GM18861 (cell line): ENCODE results near the gene OPN4.

Experiments
- ATAC-seq: cut with Tn5 transposase; IDR thresholded peaks from one replicate; pipeline ENCODE4 v1.9.1; 2021; ENCODE audit not compliant: unreplicated experiment

The OPN4 gene

DNA sequence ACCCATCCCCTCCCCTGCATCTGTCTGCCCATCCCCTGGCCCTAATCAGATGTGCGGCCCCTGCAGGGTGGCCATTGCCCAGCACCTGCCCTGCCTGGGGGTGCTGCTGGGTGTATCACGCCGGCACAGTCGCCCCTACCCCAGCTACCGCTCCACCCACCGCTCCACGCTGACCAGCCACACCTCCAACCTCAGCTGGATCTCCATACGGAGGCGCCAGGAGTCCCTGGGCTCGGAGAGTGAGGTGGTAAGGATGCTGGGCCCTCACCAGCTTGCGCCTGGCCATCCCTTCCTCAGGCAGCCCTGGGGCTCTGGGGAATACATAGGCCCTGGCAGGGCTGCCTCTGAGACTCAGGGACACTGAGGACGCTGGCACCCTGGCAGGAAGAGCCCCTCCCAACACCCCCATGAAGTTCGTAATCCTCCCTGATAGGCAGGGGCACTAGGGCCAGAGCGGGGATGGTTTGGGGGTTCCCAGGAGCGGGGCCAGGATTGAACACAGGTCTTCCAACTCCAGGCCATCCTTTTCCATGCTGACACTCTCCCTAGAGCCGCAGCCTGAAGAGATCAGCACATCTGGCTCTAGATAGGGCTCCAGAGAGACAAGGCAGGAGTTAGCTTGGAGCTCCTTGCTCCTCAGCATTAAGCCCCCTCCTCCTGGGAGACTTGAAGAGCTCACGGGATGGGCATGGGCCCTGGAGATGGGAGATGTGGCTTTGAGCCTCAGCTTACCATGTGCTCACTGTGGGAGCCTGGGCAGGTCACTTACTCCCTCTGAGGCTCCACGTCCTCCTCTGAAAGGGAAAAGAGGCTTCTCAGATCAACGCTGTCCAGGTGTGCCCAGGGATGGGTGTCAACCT lies 8.1 kb downstream of the OPN4 start:
- no peak for ATAC-seq

GRCh38 chr10:86663046-86663345 lies 8.6 kb downstream of the OPN4 start:
- no peak for ATAC-seq

DNA sequence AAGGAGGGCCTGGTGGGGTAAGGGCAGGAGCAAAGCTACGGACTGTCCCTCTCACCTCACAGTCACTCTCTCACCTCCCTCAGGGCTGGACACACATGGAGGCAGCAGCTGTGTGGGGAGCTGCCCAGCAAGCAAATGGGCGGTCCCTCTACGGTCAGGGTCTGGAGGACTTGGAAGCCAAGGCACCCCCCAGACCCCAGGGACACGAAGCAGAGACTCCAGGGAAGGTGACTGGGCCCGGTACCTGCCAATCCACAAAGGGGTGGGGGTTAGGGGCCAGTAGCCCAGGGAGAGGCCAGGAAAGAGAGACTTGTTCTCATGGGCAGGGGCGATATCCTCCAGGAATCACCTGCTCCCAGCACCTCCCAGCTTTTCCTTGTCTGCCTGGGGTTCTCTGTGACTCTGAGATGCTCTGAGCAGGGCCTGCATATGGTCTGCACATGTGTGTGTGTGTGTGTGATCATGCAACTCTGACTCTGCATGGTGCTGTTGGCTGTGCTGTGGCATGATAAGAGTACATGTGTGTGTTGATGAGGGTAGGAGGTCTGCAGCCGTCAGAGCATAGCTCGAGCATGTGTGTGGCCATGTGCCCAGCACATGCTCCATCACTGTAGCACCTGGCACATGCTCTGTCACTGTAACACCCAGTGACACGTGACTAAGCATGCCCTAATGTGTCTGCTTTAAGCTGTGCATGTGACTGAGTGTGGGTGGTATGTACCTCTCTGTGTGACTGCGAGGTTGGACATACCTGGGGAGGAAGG lies 9.4 kb downstream of the OPN4 start:
- no peak for ATAC-seq

DNA sequence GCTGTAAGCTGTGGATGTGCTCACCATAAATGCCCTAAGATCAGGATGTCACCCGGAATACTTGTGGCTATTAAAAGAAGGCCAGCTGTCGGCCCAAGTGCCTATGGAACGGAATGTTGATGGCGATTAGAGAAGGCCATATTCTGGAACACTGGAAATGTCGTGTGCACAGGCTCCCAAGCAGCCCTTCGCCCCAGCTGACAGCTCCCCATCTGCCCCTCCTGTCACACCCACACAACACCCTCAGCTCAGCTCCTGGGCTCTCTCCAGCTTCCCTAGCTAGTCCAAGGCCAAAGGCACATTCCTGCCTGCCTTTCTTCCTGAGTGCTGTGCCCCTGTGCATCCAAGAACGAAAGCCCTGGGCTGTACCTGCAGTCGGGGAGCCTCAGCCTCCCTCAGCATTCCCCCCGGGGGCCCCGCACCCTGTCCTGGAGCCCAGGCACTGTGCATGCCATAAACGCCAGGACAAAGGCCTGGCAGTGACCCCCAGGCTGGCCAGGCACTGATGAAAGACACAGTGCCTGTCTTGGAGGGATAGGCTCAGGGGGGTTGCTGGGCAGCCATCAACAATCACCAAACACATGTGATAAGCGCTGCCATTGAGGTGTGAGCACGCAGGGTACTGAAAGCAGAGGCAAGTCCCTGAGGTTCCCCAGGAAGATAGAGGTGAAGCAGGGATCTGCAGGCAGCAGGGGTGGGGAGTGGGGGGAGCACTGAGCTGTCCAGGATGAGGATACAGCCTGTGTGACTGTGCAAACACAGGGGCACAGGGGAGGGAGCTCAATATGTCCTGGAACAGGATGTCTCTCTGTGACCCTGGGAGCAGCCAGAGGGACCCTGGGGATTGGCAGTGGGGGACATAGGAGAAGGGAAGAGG lies 10.2 kb downstream of the OPN4 start:
- no peak for ATAC-seq

- ATAC-seq = no peak
These were observed 10.9 kb downstream of the OPN4 start for GRCh38 chr10:86665218-86665607.

- ATAC-seq = no peak
These were observed 11.5 kb downstream of the OPN4 start for GRCh38 chr10:86665868-86666267.

DNA sequence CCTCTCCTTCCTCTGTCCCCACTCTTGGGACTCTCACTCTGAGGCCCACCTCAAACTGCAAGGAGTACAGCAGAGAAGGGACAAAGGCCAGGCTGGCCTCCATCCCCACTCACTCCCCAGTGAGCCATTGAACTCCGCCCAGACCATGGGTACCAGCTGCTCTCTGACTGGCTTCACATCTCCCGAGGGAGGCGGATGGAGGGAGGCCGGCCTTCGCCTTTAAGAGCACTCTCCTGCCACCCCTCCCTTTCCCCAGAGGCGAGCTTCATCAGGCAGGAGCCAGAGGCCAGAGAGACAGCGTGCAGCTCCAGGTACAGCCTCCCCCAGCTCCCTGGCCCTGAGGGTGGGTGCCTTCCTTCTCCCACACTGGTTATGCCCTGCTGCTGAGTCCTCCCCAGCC lies 12.2 kb downstream of the OPN4 start:
- no peak for ATAC-seq

DNA sequence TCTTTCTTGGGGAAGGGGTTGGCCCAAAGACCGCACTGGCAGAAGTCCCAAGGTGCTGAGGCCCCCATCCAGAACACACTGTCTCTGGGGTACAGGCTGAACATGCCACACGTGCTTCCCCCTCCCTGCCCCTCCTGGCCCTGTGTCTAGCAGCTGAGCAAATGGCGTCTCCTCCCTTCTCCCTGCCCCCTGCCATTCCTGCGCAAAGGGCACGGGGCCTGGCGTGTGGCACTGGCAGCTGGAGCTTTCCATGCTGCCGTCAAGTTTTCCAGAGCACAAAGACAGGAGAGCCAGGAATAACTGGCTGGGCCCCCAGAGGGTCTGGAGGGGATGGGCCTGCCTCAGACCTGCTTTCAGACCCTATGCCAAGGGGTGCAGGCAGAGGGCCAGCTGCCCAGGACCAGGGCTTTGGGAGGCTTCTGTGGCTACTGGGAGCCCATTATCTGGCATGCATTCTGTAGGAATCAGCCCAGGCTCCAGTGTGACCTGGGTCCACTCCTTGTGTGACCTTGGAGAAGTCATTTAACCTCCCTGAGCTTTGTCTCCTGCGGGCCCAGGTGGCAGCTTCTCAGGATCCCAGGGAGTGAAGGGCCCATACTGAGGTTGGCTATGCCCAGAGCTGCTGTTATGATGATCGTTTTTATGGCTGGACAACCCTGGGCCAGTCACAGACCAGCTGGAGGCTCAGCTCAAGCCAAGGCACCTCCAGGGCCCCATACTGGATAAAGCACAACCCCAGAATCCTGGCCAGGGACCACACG lies 13.3 kb downstream of the OPN4 start:
- ATAC-seq = no peak

DNA sequence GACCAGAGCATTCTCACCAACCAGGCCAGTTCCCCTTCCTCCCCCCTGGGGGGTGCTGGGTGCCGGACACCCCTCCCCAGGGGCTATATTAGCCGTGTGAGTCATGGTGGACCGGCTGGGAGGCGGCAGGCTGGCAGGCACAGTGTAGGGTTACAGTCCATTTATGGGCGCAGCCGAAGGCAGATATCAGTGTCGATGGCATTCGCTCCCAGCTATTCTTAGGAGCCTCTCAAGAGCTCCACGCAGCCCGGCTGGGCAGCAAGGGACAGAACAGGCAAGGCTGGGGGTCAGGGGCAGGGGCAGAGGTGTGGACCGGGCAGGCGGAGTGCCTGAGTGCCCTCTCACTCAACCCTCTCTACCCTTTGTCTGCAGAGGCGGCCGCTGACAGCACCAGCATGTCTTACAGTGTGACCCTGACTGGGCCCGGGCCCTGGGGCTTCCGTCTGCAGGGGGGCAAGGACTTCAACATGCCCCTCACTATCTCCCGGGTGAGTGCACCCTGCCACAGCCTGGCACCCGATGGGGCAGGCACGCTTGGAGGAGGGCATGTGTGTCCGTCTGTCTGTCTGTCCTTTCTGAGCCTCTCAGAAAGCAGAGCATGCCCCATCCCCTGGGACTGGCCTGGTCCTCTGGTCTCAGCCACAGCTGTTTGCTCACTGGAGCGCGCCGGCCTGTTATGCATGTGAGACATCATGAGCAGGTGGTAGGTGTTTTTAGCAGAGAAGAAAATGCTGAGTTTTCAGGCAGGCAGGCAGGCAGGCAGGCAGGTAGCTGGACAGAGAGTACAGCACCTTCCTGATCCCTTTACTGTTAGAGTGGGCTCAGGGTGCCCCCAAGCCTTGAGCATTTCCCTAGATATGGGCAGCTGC lies 14.2 kb downstream of the OPN4 start, which contains the start of gene LDB3:
LDB3 (plus strand) TSS at position 215 of the 869 bp plus-strand sequence; CDS start at position 396, 181 bp downstream.
- ATAC-seq = peak; percentile 82

DNA sequence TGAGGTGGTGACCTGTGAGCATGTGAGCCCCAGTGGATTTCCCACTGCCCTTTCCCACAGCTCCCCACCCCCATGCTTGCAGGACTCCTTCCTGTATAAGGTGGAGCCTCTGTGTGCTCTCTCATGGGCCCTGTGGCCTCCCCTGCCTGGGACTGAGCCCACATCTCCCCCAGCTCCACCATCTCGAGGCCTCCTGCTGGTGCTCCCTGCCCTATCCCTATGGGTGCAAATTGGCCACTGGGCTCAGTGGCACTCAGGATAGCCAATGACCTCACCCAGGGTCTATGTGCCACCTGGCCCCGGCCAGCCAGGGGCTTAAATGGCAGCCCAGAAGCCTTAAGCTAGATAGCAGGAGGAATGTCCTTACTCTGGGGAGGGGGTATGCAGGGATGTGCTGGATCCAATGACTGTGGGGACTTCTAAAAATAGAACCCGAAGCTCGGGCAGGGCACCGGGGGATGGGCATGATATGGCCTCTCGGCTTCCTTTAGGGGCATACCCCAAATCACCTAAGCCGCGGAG lies 16.0 kb downstream of the OPN4 start:
- no peak for ATAC-seq

GRCh38 chr10:86670876-86671275 lies 16.5 kb downstream of the OPN4 start:
- no peak for ATAC-seq

DNA sequence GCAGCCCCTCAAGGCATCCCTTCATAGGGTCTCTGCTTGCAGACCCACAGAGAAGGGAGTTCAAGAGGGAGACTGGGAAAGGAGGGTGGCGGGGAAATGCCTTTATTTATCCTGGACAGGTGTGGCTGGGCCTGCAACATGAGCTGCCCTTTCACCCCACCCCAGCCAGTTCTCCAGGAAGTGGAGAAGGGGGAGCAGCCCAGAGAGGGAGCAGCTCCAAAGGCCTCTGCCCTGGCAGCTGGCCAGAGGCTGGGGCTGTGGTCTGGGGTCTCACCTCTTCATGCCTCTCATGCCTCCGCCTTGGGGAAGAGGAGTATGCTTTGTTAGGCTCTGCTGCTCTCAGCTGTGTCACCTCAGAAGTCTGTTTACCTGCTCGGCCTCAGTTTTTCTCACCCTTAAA lies 17.1 kb downstream of the OPN4 start:
- ATAC-seq = no peak

DNA sequence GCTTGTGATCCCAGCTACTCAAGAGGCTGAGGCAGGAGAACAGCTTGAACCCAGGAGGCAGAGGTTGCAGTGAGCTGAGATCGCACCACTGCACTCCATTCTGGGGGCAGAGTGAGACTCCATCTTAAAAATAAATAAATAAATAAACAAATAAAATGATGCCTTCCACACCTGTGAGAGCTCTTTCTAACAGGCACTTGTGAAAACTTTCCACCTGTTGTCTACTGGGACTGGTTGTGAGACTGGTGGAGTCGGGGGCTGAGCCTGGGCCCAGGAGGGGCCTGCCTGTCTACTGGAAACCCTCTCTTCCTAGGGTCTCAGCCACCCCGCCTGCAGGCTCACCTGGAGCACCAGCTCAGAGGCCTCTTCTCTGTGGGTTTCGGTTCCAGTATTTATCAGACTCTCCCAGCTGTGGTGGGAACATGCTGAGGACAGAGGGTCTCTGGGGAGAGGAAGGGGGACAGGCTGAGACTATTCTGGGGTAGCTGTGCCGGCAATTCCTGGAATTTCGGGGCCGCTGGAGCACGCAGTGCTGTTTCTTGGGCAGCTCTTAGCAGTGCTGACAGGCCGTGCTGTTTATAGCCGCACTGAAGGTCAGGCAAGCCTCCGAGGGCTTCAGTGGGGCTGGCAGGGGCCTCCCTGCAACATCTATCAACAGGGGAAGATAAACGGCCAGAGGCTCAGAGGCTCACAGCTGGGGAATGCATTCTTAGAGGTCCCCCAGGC lies 17.8 kb downstream of the OPN4 start:
- ATAC-seq = no peak

- ATAC-seq = no peak
These were observed 19.0 kb downstream of the OPN4 start for GRCh38 chr10:86673216-86673826.

DNA sequence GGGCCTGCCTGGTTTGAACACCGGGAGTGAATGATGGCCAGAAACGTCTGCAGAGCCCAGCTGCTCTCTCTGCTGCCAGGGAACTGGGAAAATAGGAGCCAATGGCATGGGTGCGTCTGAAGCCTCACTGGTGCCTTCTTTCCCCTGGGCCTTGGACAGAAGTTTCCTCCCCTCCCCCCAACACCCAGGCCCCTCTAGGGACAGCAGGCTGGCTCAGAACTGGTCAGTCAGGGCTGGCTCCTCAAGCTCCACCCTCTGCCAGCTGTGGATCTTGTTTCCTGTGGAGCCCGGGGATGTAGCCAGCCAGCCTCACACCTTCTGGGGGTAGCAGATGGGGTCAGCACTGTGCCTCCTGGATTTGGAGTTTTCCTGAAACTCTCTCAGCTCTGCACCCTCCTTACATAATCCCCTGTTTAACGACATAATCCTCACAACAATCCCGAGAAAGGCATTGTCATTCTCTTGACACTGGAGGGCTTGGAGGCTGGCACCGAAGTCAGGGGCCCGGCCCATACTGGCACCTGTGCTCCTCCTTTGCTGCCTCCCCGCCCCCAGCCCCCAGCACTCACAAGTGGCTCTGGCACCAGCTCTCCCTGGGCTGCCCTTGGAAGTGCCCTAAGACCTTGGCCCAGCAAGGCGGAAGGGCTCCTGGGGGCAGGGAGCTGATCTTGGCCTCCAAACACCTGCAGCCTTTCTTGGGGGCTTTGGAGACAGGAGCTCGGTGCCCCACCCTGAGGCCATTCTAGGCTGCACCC lies 19.7 kb downstream of the OPN4 start:
- no peak for ATAC-seq

DNA sequence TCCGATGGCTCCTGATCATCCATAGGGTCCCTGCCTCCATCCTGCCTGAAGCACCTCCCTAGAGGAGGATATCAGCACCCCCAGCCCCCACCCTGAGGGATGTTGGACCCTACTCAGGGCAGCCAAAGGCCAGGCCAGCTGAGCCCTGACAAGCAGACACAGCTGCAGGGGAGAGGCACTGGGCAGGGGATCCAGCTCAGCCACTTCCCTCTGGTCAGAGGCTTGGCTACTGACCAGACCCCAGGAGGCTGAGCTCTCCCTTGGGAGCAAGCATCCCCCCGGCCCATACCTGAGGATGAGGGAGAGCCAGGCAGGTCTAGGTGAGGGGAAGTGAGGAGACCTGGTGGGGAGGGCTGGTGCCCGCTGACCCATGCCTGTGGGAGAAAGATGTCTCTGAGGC lies 20.6 kb downstream of the OPN4 start:
- ATAC-seq = no peak

- no peak for ATAC-seq
These were observed 23.0 kb downstream of the OPN4 start for GRCh38 chr10:86677374-86677773.
